Measurements from ENCODE around the gene SLC6A11. TPM values are rescaled to one million over a fixed set of nuclear protein-coding genes. Genes with fewer than 3 reads are reported as not detected.

Gene SLC6A11
- total RNA-seq, 4 donors from 2014 or later: 0.21 to 1.4 TPM; not detected in 2

- no peaks in the 10 kb centered on the region for H3K9me3 ChIP-seq
- no peaks in the 10 kb centered on the region for H3K4me1 ChIP-seq
- H3K27ac ChIP-seq: no peak overlapping the region
- H3K4me3 ChIP-seq: no peak overlapping the region
- no peaks in the 10 kb centered on the region for H3K36me3 ChIP-seq
- TF ChIP-seq POLR2A (IDR thresholded peaks at IDR 0.05): no peak
- TF ChIP-seq, protein P1, sequence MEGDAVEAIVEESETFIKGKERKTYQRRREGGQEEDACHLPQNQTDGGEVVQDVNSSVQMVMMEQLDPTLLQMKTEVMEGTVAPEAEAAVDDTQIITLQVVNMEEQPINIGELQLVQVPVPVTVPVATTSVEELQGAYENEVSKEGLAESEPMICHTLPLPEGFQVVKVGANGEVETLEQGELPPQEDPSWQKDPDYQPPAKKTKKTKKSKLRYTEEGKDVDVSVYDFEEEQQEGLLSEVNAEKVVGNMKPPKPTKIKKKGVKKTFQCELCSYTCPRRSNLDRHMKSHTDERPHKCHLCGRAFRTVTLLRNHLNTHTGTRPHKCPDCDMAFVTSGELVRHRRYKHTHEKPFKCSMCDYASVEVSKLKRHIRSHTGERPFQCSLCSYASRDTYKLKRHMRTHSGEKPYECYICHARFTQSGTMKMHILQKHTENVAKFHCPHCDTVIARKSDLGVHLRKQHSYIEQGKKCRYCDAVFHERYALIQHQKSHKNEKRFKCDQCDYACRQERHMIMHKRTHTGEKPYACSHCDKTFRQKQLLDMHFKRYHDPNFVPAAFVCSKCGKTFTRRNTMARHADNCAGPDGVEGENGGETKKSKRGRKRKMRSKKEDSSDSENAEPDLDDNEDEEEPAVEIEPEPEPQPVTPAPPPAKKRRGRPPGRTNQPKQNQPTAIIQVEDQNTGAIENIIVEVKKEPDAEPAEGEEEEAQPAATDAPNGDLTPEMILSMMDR (IDR thresholded peaks at IDR 0.05): no peak
- intact Hi-C loops (cut with DNase I; ENCODE audit: low total_unique reads): no loop called here
- DNase-seq: no peak
- no peaks in the 10 kb centered on the region for H3K27me3 ChIP-seq
These were observed 72.6 kb downstream of the SLC6A11 start for GRCh38 chr3:10888518-10889090.

DNA sequence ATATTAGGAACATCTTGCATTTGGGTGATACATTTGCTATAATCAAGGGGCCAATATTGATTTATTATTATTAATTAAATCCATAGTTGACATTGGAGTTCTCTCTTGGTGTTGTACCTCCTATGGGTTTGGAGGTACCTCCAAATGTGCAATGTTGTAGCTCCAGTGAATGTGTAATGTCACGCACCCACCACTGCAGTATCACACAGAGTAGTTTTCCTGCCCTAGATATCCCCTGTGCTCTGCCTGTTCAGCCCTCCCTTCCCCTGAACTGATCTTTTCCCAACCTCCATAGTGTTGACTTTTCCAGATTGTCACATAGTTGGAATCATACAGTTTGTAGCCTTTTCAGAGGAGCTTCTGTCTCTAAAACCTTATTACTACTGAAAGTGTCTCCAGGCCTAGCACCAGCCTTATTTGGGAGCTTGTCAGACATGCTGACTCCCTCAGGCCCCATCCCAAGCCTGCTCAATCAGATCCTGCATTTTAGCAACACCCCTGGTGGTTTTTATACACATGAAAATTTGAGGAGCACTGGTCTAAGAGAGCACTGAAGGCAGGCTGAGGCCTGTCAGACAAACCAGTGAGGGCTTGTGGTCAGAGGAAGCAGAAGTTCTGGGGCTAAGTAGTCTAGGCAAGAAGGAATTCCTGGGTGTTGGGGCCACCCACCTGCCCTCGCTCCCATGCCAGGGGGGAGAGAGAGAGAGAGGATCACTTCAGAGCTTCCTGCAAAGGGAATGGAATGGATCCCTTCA is 73.4 kb downstream of the SLC6A11 start:
- DNase-seq: no peak
- intact Hi-C loops (cut with DNase I; ENCODE audit: low total_unique reads): no loop called here
- H3K27me3 ChIP-seq: no peaks in the 10 kb centered on the region

GRCh38 chr3:10890665-10891064 is 74.6 kb downstream of the SLC6A11 start:
- intact Hi-C loops (cut with DNase I; ENCODE audit: low total_unique reads): no loop called here
- H3K4me1 ChIP-seq: no peaks in the 10 kb centered on the region
- TF ChIP-seq, protein P1 (IDR thresholded peaks at IDR 0.05): no peak
- no peak for TF ChIP-seq POLR2A (IDR thresholded peaks at IDR 0.05)
- no peaks in the 10 kb centered on the region for H3K9me3 ChIP-seq
- no peaks in the 10 kb centered on the region for H3K36me3 ChIP-seq
- no peaks in the 10 kb centered on the region for H3K27me3 ChIP-seq
- no peak overlapping the region for H3K4me3 ChIP-seq
- no peak for DNase-seq
- no peak overlapping the region for H3K27ac ChIP-seq

More for the DNA sequence above, 73.4 kb downstream of the SLC6A11 start:
- Histone ChIP-seq H3K4me1 (no peaks in the 10 kb centered on the region), H3K27ac (no peak overlapping the region), H3K36me3 (no peaks in the 10 kb centered on the region), H3K9me3 (no peaks in the 10 kb centered on the region), H3K4me3 (no peak overlapping the region)
- no peak for TF ChIP-seq POLR2A (IDR thresholded peaks at IDR 0.05)
- TF ChIP-seq, protein P1 (IDR thresholded peaks at IDR 0.05): no peak

- Histone ChIP-seq H3K4me1 (no peaks in the 10 kb centered on the region), H3K9me3 (no peaks in the 10 kb centered on the region), H3K27me3 (no peaks in the 10 kb centered on the region), H3K27ac (no peak overlapping the region), H3K36me3 (no peaks in the 10 kb centered on the region), H3K4me3 (no peak overlapping the region)
- intact Hi-C loops (cut with DNase I; ENCODE audit: low total_unique reads): no loop called here
- TF ChIP-seq, protein P1 (IDR thresholded peaks at IDR 0.05): no peak
- TF ChIP-seq POLR2A (IDR thresholded peaks at IDR 0.05): no peak
- no peak for DNase-seq
These were observed 76.6 kb downstream of the SLC6A11 start for GRCh38 chr3:10892622-10893021.

GRCh38 chr3:10901296-10901945 is 85.4 kb downstream of the SLC6A11 start:
- H3K27me3 ChIP-seq: no peaks in the 10 kb centered on the region
- no peaks in the 10 kb centered on the region for H3K36me3 ChIP-seq
- H3K4me3 ChIP-seq: no peak overlapping the region
- H3K4me1 ChIP-seq: no peaks in the 10 kb centered on the region
- intact Hi-C loops (cut with DNase I; ENCODE audit: low total_unique reads): no loop called here
- no peaks in the 10 kb centered on the region for H3K9me3 ChIP-seq
- TF ChIP-seq, protein P1 (IDR thresholded peaks at IDR 0.05): no peak
- no peak for TF ChIP-seq POLR2A (IDR thresholded peaks at IDR 0.05)
- no peak overlapping the region for H3K27ac ChIP-seq
- no peak for DNase-seq

Data from uterus (tissue), 4 donors.